Kidney (tissue), 14 donors: ENCODE measurements around the gene TRIP13. TPM values are rescaled to one million over a fixed set of nuclear protein-coding genes. Genes with fewer than 3 reads are reported as not detected.

Experiments used
- DNase-seq, 5 donors: peaks; one replicate each; pipeline ENCODE4 v3.0.0-alpha.2; 2013 to 2020
- FAIRE-seq: peaks from 2 replicates; lab custom pipeline; 2012; peaks lifted over from hg19 to GRCh38; lab: Jason Lieb, UNC
- H3K27ac ChIP-seq, 2 donors: one replicate each; pipeline ENCODE4 v1.7.0; 2013; ENCODE audit warnings: low read depth in 2 of 2, low read length in 2 of 2, inconsistent platforms in 1 of 2
- H3K27me3 ChIP-seq: one replicate; pipeline ENCODE4 v1.7.1; 2013; ENCODE audit warnings: low read length, inconsistent platforms; ENCODE audit not compliant: control insufficient read depth, insufficient read depth
- H3K36me3 ChIP-seq, 3 donors: one replicate each; pipeline versions ENCODE4 v1.7.0 to v1.7.1; 2013; ENCODE audit warnings: low read length in 3 of 3, control low read depth in 1 of 3, inconsistent platforms in 1 of 3; ENCODE audit not compliant: insufficient read depth in 3 of 3, control insufficient read depth in 2 of 3
- H3K4me1 ChIP-seq, 3 donors: one replicate each; pipeline versions ENCODE4 v1.7.0 to v1.7.1; 2013; ENCODE audit warnings: low read length in 3 of 3, inconsistent platforms in 1 of 3, low read depth in 1 of 3; ENCODE audit not compliant: control insufficient read depth in 2 of 3, insufficient read depth in 2 of 3
- H3K4me3 ChIP-seq, 3 donors: one replicate each; pipeline versions ENCODE4 v1.7.0 to v1.8.1; 2013; ENCODE audit warnings: low read length in 3 of 3, control low read depth in 1 of 3, inconsistent platforms in 1 of 3
- H3K9ac ChIP-seq, 3 donors: one replicate each; pipeline versions ENCODE4 v1.7.0 to v1.7.1; 2013; ENCODE audit warnings: low read length in 3 of 3, control low read depth in 1 of 3, inconsistent platforms in 1 of 3
- H3K9me3 ChIP-seq, 3 donors: one replicate each; pipeline versions ENCODE4 v1.7.0 to v1.7.1; 2013; ENCODE audit warnings: low read length in 3 of 3, control low read depth in 1 of 3, inconsistent platforms in 1 of 3; ENCODE audit not compliant: control insufficient read depth in 2 of 3, insufficient read depth in 1 of 3
- intact Hi-C: fragments of 100-400 bp; cut with DNase I; formaldehyde crosslinking; loops from one replicate; pipeline ENCODE4 v1.11.1; 2022
- polyA plus RNA-seq: library from polyadenylated mRNA; stranded (reverse); fragments of 350-450 nt; fragmentation: Illumina TruSeq; extraction: RNeasy Lipid Tissue Mini Kit (QIAGEN cat#74804); gene quantifications from one replicate; pipeline ENCODE4 v1.2.3, GENCODE V29; 2014; ENCODE audit warnings: low read depth, low replicate concordance; ENCODE audit not compliant: insufficient read depth
- total RNA-seq: library from RNA; stranded (reverse); fragmentation: NEBNext Ultra II Directional; extraction: Animal tissue kit (Norgen Biotek cat#: 25700); gene quantifications from one replicate; pipeline ENCODE4 v1.2.1, GENCODE V29; 2021
- TF ChIP-seq, protein P1 (sequence below): IDR thresholded peaks from 3 replicates; pipeline ENCODE4 v1.5.1; 2012; ENCODE audit warnings: mild to moderate bottlenecking, moderate library complexity, borderline replicate concordance; ENCODE audit not compliant: insufficient read depth; ENCODE audit errors: extremely low read depth
- donor health status: control.
- donor health status: control.
- donor health status: control.
- donor health status: control.
- donor health status: control.
- donor health status: DM: yes; HTN: yes; CAD: no.
- donor health status: Normal renal cell carcinoma (clear cell type).

The TRIP13 gene
- total and polyA plus RNA-seq, 2 donors from 2014 or later = 0.86 to 1.6 TPM

DNA sequence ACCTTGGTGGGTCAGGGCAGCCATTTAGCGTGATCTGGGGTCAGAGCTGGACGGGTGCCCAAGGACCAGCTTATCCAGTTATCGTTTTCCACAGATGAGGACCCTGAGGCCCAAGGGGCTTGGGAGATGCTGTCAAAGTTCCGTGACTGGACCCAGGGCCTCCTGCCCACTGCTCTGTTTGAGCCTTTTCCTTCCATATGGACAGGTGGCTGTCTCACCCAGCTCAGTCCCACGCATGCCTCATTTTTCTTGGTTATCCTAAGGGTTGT is 56.5 kb downstream of the TRIP13 start:
- no peak overlapping the region for H3K4me3 ChIP-seq
- TF ChIP-seq, protein P1, sequence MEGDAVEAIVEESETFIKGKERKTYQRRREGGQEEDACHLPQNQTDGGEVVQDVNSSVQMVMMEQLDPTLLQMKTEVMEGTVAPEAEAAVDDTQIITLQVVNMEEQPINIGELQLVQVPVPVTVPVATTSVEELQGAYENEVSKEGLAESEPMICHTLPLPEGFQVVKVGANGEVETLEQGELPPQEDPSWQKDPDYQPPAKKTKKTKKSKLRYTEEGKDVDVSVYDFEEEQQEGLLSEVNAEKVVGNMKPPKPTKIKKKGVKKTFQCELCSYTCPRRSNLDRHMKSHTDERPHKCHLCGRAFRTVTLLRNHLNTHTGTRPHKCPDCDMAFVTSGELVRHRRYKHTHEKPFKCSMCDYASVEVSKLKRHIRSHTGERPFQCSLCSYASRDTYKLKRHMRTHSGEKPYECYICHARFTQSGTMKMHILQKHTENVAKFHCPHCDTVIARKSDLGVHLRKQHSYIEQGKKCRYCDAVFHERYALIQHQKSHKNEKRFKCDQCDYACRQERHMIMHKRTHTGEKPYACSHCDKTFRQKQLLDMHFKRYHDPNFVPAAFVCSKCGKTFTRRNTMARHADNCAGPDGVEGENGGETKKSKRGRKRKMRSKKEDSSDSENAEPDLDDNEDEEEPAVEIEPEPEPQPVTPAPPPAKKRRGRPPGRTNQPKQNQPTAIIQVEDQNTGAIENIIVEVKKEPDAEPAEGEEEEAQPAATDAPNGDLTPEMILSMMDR = no peak
- H3K9me3 ChIP-seq = peaks cover 0 to 8% (median 0%) of the 10 kb centered on the region in 3 donors
- no peak overlapping the region for H3K27ac ChIP-seq
- DNase-seq = no peak
- no peaks in the 10 kb centered on the region for H3K4me1 ChIP-seq
- H3K27me3 ChIP-seq = no peaks in the 10 kb centered on the region
- H3K36me3 ChIP-seq = no peaks in the 10 kb centered on the region
- H3K9ac ChIP-seq = no peak overlapping the region
- intact Hi-C loops = no loop called here
- no peak for FAIRE-seq

DNA sequence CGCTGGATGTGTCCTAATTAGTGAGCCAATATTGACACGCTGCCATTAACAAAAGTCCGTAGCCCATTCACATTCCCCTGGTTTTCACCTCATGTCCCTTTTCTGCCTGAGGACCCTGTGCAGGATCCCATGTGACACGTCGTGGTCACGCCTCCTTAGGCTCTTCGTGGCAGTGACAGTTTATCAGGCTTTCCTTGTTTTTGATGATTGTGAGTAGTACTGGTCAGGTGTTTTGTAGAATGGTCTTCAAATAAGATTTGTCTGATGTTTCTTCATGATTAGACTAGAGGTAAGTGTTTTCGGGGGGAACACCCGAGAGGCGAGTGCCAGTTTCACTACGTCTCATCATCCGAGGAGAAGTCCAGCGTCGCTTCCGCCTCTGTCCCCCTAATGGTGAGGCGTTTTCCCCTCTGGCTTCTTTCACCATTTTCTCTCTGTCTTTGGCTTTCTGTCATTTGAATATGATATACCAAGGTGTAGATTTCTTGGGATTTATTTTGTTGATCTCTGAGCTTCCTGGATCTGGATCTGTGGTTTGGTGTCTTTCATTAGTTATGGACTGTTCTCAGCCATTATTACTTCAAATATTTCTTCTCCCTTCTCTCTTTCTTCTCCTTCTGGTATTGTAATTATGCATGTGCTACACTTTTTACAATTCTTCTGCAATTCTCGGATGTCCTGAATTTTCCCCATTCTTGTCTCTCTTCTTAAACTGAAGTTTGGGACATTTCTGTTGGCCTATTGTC is 57.3 kb downstream of the TRIP13 start:
- H3K27ac ChIP-seq = no peak overlapping the region
- no peaks in the 10 kb centered on the region for H3K36me3 ChIP-seq
- intact Hi-C loops = no loop called here
- no peak overlapping the region for H3K9ac ChIP-seq
- FAIRE-seq (no peak), DNase-seq (no peak)
- no peaks in the 10 kb centered on the region for H3K4me1 ChIP-seq
- peaks cover 0 to 8% (median 0%) of the 10 kb centered on the region in 3 donors for H3K9me3 ChIP-seq
- TF ChIP-seq, protein P1 = no peak
- no peak overlapping the region for H3K4me3 ChIP-seq
- no peaks in the 10 kb centered on the region for H3K27me3 ChIP-seq

DNA sequence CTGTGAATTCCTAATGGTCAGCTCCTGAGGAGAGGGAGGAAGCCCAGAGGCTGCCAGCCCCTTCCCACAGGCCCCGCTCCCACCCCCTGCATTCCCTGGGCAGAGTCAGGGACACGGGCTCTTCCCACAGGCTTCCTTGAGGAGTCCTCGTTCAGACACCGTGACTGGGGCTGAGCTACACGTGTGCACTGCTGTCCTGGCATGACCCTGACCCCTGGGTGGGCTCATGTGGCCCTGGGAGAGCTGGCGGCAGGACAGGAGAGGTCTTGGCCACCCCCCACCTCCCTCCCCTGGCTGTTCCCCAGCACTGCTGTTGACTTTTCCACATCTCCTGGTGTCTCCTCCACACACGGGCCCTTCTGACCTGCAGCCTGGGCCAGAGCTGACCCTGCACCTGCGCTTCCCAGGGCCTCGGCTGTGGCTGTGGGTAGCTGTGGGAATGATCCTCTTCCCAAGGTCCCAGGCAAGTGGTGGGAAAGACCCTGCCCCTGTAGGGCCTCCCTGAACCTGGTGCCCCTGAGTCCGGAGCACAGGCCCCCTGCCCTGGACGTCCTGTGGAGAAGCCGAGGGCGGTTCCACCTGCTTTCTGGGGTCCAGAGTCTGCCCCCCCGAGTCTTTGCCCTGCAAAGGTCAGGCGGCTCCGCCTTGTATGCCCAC is 59.4 kb downstream of the TRIP13 start:
- Histone ChIP-seq H3K27me3 (no peaks in the 10 kb centered on the region), H3K27ac (no peak overlapping the region), H3K4me1 (peaks cover 0 to 10% (median 7%) of the 10 kb centered on the region in 3 donors), H3K9me3 (peaks cover 0 to 8% (median 0%) of the 10 kb centered on the region in 3 donors), H3K4me3 (no peak overlapping the region), H3K36me3 (no peaks in the 10 kb centered on the region), H3K9ac (no peak overlapping the region)
- intact Hi-C loops = no loop called here
- no peak for DNase-seq
- TF ChIP-seq, protein P1 = no peak
- no peak for FAIRE-seq
